GM21825 (cell line): Measurements from ENCODE around the gene CST1.
"Not testable (repeated sequence)": the region's sequence is repeated elsewhere in the genome, so short reads cannot be mapped to it uniquely, and the experiment has no call there.

Experiments
- ATAC-seq: cut with Tn5 transposase; IDR thresholded peaks from one replicate; pipeline ENCODE4 v1.9.1; 2021; ENCODE audit warnings: mild to moderate bottlenecking, moderate library complexity; ENCODE audit not compliant: unreplicated experiment

The CST1 gene

DNA sequence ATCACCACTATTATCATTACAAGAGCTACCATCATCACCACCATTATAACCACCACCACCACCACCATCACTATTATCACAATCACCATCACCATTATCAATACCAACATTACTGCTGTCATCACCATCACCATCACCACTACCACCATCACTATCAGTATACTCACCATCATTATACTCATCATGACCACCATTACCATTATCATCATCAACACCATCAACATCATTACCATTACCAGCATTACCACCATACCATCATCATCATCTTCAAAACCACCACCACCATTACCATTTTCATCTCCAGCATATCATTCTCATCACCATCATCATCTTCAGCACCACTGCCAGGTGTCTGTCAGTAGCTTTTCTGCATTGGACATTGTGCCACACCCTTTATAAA lies 39.0 kb downstream of the CST1 start:
- ATAC-seq: not testable (repeated sequence)

DNA sequence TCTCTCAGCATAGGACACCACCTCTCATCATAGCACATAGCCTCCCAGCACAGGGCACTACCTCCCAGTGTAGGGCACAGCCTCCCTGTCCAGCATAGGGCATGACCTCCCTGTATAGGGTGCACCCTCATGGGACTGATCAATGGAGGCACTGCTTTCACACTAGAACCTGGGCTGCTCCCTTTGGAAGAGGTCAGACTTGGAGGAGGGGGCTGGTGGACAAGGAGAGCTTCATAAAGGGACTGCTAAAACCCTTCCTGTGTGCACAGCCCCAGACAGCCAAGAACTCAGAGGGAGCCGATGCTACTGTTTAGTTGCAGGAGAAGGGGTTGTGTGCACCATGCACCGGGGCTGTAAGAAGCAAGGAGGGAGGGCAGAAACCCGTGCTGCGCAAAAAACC lies 40.0 kb downstream of the CST1 start:
- ATAC-seq: no peak

- no peak for ATAC-seq
Measured at GRCh38 chr20:23705895-23706294, 44.8 kb downstream of the CST1 start.

- no peak for ATAC-seq
Measured at GRCh38 chr20:23702021-23702420, 48.7 kb downstream of the CST1 start.

DNA sequence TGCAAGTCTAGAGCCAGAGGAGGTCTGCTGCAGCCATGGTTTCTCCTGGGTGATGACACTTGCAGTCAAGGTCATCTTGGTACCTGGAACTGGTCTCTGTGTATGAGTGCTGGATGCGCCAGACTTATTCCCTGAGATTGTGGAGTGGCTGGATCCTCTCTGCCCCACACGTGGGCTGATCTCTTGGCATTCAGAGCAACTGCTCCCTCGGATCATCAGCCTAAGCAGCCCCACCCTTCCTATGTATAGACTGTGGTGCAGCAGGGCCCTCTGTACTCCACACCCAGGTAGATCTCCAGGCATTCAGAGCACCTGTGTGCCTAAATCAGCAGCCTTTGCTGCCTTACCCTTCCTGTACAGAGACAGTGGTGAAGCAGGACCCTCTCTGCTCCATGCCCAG lies 49.8 kb downstream of the CST1 start:
- no peak for ATAC-seq

GRCh38 chr20:23697947-23698346 lies 52.8 kb downstream of the CST1 start:
- no peak for ATAC-seq
